MM.1S (cell line): ENCODE results near the gene FBXO42.

Experiments used
- DNase-seq: peaks from one replicate; pipeline ENCODE4 v3.0.0-alpha.2; 2015
- H2AFZ ChIP-seq: fragments of 300-600 bp; sonication (generic); 2 replicates; pipeline ENCODE4 v1.6.0; 2016; ENCODE audit warnings: antibody characterized with exemption, low read length
- H3F3A ChIP-seq: fragments of 300-600 bp; sonication (generic); 2 replicates; pipeline ENCODE4 v1.6.1; 2016; ENCODE audit warnings: mild to moderate bottlenecking, antibody characterized with exemption, low read length, moderate library complexity, mixed read lengths; ENCODE audit not compliant: insufficient read depth
- H3K27ac ChIP-seq: fragments of 300-600 bp; sonication (generic); 2 replicates; pipeline ENCODE4 v1.5.1; 2016; ENCODE audit warnings: mild to moderate bottlenecking, low read length
- H3K27me3 ChIP-seq: fragments of 300-600 bp; sonication (generic); replicated peaks from 2 replicates; pipeline ENCODE4 v1.6.0; 2016; ENCODE audit warnings: low read length; ENCODE audit not compliant: insufficient read depth
- H3K36me3 ChIP-seq: fragments of 300-600 bp; sonication (generic); replicated peaks from 2 replicates; pipeline ENCODE4 v1.6.1; 2016; ENCODE audit warnings: mild to moderate bottlenecking, low read length, mixed read lengths; ENCODE audit not compliant: insufficient read depth
- H3K4me1 ChIP-seq: fragments of 300-600 bp; sonication (generic); 2 replicates; pipeline ENCODE4 v1.6.1; 2016; ENCODE audit warnings: low read length, mixed read lengths
- H3K4me2 ChIP-seq: fragments of 300-600 bp; sonication (generic); 2 replicates; pipeline ENCODE4 v1.6.0; 2016; ENCODE audit warnings: low read depth, low read length
- H3K4me3 ChIP-seq: fragments of 300-600 bp; sonication (generic); 2 replicates; pipeline ENCODE4 v1.5.1; 2016; ENCODE audit warnings: low read length, mixed read lengths
- H3K79me2 ChIP-seq: fragments of 300-600 bp; sonication (generic); 2 replicates; pipeline ENCODE4 v1.6.1; 2016; ENCODE audit warnings: mixed run types, low read length, mixed read lengths
- H3K9ac ChIP-seq: fragments of 300-600 bp; sonication (generic); 2 replicates; pipeline ENCODE4 v1.6.1; 2016; ENCODE audit warnings: low read length, mixed read lengths
- H3K9me2 ChIP-seq: fragments of 300-600 bp; sonication (generic); replicated peaks from 2 replicates; pipeline ENCODE4 v1.6.1; 2016; ENCODE audit warnings: mild to moderate bottlenecking, low read length, mixed read lengths; ENCODE audit not compliant: insufficient read depth
- H3K9me3 ChIP-seq: fragments of 300-600 bp; sonication (generic); replicated peaks from 2 replicates; pipeline ENCODE4 v1.6.1; 2016; ENCODE audit warnings: mild to moderate bottlenecking, low read length, mixed read lengths; ENCODE audit not compliant: insufficient read depth
- H4K20me1 ChIP-seq: fragments of 300-600 bp; sonication (generic); 2 replicates; pipeline ENCODE4 v1.6.1; 2016; ENCODE audit warnings: mild to moderate bottlenecking, low read length, moderate library complexity, mixed read lengths; ENCODE audit not compliant: insufficient read depth
- CTCF ChIP-seq: fragments of 300-600 bp; sonication (generic); IDR thresholded peaks from 2 replicates; pipeline ENCODE4 v1.5.1; 2016; ENCODE audit warnings: antibody characterized with exemption, low read length, mixed read lengths
- EZH2 ChIP-seq: fragments of 300-600 bp; sonication (generic); optimal IDR thresholded peaks from 2 replicates; pipeline ENCODE3; 2017; ENCODE audit warnings: low read depth, mild to moderate bottlenecking, antibody characterized with exemption, low read length, mixed read lengths
- EZH2phosphoT487 ChIP-seq: fragments of 300-600 bp; sonication (generic); IDR thresholded peaks from 2 replicates; pipeline ENCODE4 v1.6.1; 2018; ENCODE audit warnings: antibody characterized with exemption, low read length

FBXO42 gene

GRCh38 chr1:16386454-16387113 is 34.3 kb upstream of the FBXO42 start:
- no peak for DNase-seq
- Histone ChIP-seq H3K4me1 (peaks cover 3% of the 10 kb centered on the region; the same call in 1 of the 2 replicates), H3K4me3 (no peak overlapping the region)

GRCh38 chr1:16385659-16386453 is 33.6 kb upstream of the FBXO42 start:
- Histone ChIP-seq H3K9me3 (no peaks in the 10 kb centered on the region), H3K9me2 (no peaks in the 10 kb centered on the region), H3K4me2 (no peak overlapping the region), H3F3A (no peaks in the 10 kb centered on the region), H2AFZ (no peak overlapping the region), H3K4me3 (no peak overlapping the region), H3K27me3 (no peaks in the 10 kb centered on the region), H3K9ac (no peak overlapping the region), H4K20me1 (peaks cover 72% of the 10 kb centered on the region), H3K36me3 (no peaks in the 10 kb centered on the region; the same call in 1 of the 2 replicates), H3K4me1 (peaks cover 3% of the 10 kb centered on the region; the same call in 1 of the 2 replicates), H3K27ac (no peak overlapping the region), H3K79me2 (peaks cover 97% of the 10 kb centered on the region)
- no peak for DNase-seq
- TF ChIP-seq EZH2 (no peak), EZH2phosphoT487 (no peak), CTCF (no peak)

More at GRCh38 chr1:16386454-16387113, 34.3 kb upstream of the FBXO42 start:
- H4K20me1 ChIP-seq = peaks cover 72% of the 10 kb centered on the region
- no peak overlapping the region for H3K27ac ChIP-seq
- H3K9me3 ChIP-seq = no peaks in the 10 kb centered on the region
- no peaks in the 10 kb centered on the region for H3K9me2 ChIP-seq
- peaks cover 97% of the 10 kb centered on the region for H3K79me2 ChIP-seq
- H3K9ac ChIP-seq = no peak overlapping the region
- H3K27me3 ChIP-seq = no peaks in the 10 kb centered on the region
- TF ChIP-seq EZH2phosphoT487 (no peak), CTCF (no peak), EZH2 (no peak)
- H3K36me3 ChIP-seq = no peaks in the 10 kb centered on the region; the same call in 1 of the 2 replicates
- H3K4me2 ChIP-seq = no peak overlapping the region
- no peak overlapping the region for H2AFZ ChIP-seq
- H3F3A ChIP-seq = no peaks in the 10 kb centered on the region

GRCh38 chr1:16383888-16384287 is 31.6 kb upstream of the FBXO42 start:
- Histone ChIP-seq H3K4me3 (no peak overlapping the region), H3K27ac (no peak overlapping the region), H2AFZ (no peak overlapping the region), H3K79me2 (peaks cover 100% of the 10 kb centered on the region), H3K9me2 (no peaks in the 10 kb centered on the region), H3K9ac (no peak overlapping the region), H3K36me3 (no peaks in the 10 kb centered on the region), H4K20me1 (peaks cover 71% of the 10 kb centered on the region), H3K4me2 (no peak overlapping the region), H3F3A (no peaks in the 10 kb centered on the region), H3K4me1 (peaks cover 3% of the 10 kb centered on the region; the same call in 1 of the 2 replicates), H3K9me3 (no peaks in the 10 kb centered on the region), H3K27me3 (no peaks in the 10 kb centered on the region)
- TF ChIP-seq EZH2phosphoT487 = no peak
- no peak for TF ChIP-seq CTCF
- TF ChIP-seq EZH2 = no peak
- DNase-seq = no peak
